CD4-positive, alpha-beta T cell treated with Interleukin-6 at 100 ng/mL for 8 hours (primary cell): ENCODE data around the gene ASAP3.

Experiments used
- DNase-seq: peaks from one replicate; pipeline ENCODE4 v3.0.0-alpha.2; 2020; ENCODE audit warnings: mixed read lengths, low spot score

ASAP3 gene

GRCh38 chr1:23423415-23424292 is 60.3 kb downstream of the ASAP3 start:
- no peak for DNase-seq

DNA sequence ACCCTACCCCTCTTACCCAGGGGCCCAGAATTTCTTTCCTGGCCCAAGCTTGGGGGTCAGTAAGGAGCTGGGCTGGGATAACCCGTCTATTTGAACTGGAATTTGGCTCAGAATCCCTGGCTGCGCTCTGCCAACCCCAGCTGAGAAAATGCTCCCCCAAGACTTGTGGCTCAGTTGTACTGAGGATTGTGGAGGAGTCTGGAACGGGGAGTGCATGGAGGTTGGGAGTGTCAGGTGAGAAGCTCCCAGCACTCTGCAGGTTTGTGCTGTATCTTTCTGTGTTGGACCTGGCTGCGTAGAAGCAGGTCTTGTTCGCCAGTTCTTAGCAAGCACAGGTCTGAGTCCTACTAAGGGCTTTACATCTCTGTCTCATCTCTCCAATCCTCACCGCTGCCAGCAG is 61.0 kb downstream of the ASAP3 start:
- DNase-seq: no peak

GRCh38 chr1:23422241-23422877 is 61.6 kb downstream of the ASAP3 start:
- DNase-seq: peak; percentile 73

- no peak for DNase-seq
Measured at GRCh38 chr1:23421753-23422240, 62.2 kb downstream of the ASAP3 start.

- no peak for DNase-seq
Measured at GRCh38 chr1:23421343-23421742, 62.6 kb downstream of the ASAP3 start.

GRCh38 chr1:23420778-23421177 is 63.2 kb downstream of the ASAP3 start:
- DNase-seq: no peak

DNA sequence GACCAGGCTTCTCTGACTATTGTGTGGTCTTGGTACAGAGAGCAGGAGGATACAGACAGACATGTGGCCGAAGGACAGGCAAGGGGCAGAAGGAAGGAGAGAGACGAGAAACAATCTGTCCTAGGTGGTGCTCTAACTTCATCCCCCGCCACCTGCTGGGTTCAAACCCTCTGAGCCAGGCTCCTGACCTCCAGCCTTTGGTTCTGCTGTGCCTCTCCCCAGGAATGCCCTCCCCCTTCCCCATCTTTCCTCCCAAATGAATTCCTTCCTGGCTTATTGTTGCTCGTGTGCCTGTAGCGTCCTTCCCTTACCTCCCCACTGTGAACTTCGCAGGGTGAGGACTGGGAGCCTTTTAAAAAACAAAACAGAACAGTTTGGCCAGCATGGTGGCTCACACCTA is 64.8 kb downstream of the ASAP3 start:
- DNase-seq: no peak

- no peak for DNase-seq
Measured at GRCh38 chr1:23417570-23417969, 66.4 kb downstream of the ASAP3 start.

DNA sequence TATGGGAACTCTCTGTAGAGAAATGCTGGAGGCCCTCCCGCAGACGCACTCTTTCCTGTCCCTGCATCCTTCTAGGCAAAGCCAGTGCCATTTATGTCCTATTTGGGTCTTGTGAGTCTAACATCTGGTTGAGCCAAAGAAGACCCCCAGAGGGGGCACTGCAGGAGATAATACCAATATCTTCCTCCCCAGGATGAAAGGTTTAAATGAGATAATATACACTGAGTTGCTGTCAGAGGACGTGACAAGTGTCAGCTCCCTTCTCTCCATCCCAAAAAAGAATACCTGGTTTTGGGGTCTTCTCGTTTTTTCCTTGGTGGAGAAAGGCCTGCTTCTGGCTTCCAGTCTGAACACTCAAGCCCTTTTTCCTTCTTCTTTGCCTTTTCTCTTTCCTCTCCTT is 67.0 kb downstream of the ASAP3 start:
- no peak for DNase-seq

DNA sequence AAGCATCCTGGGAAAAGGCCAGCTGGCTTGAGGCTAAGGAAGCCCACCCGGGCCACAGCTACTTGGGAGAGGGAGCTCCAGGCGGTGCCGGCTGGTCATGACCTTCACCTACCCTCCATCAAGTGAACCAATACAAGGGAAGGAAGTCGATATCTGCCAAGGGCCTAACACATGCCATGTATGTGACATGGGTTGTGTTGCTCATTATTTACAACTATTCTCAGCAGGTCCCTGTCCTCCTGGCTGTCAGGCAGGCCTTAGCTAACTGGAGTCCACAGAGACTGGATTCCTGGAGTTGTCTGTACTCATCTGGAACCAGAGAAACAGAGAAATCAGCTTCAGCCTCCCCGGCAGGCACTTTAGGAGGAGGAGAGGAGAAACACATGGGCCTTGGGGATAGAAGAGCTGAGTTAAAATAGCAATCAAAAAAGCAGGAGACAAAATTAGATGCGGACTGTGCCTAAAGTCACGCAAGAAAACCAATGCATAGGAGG is 75.1 kb downstream of the ASAP3 start:
- DNase-seq: no peak

DNA sequence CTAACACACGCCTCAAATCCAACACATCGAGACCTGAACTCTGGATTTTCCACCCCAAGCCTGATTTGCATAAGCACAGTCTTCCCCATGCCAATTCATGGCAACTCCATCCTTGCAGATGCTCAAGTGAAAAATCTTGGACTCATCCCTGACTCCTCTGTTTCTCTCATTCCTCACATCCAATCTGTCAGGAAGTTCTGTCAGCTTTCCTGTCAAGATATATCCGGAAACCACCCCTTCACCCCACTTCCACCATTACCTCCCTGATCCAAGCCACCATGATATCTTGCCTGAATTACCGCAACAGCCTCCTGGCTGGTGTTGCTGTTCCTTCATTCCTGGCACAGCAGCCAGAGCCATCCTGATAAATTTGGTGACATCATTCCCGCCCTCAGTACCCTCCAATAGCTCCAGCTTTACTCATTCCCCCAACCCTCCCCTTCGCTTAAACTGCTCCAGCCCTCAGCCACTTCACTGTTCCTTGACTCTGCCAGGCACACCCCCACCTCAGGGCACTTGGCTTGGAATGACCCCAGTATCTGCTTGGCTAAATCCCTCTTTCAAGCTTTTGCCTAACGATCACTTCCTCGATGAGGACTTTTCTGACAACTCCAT is 76.9 kb downstream of the ASAP3 start:
- no peak for DNase-seq

- no peak for DNase-seq
Measured at GRCh38 chr1:23405946-23406345, 78.0 kb downstream of the ASAP3 start.

DNA sequence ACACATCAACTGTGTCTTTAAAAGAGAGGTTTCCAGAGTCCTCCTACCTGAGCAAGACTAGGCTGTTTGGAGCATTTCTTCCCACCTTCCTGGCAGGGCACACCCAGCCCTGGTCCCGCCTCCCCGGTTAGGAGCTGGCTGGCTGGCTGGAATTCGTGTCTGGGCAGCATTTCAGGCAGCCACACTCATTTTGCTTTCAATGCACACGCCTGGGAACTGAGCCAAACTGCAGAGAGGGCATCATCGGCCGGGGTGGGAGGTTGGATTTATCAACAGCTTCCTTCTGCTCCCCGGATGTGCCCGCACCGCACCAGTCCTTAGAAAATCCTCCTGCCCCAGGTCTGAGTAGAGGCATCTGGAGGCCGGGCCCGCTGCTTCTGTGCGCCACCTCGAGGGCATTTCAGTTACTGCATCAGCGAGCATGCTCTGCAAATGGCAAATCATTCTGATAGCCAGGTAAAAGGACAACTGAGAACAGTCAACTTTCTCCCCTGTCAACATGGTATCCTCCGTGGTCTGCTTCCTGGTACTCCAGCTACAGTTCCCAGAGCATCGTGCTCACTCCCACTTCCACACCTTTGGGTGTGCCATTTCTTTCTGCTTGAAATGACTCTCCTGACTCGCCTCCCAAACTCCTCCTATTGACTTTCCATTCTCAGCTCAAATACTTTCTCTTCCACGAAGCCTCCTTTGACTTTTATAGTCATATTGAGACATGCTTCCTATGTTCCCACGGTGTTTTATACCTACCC is 80.1 kb downstream of the ASAP3 start:
- peak; percentile 80 for DNase-seq

DNA sequence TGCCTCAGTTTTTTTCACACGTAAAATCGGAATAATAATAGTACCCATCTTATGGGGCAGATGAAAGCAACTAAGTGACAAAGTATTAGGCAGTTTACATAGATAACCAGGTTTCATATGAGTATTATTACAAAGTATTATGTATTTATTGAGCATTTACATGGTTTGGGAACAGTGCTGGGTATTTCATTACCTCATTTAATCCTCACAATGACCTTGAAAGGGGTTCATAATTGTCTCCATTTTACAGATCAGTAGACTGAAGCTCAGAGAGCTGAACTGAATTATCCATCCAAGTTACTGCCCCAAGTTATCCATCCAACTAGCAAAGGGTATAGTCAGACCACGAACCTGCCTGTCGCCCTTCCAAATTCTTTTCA is 80.6 kb downstream of the ASAP3 start:
- DNase-seq: no peak

- no peak for DNase-seq
Measured at GRCh38 chr1:23403038-23403336, 81.0 kb downstream of the ASAP3 start.

DNA sequence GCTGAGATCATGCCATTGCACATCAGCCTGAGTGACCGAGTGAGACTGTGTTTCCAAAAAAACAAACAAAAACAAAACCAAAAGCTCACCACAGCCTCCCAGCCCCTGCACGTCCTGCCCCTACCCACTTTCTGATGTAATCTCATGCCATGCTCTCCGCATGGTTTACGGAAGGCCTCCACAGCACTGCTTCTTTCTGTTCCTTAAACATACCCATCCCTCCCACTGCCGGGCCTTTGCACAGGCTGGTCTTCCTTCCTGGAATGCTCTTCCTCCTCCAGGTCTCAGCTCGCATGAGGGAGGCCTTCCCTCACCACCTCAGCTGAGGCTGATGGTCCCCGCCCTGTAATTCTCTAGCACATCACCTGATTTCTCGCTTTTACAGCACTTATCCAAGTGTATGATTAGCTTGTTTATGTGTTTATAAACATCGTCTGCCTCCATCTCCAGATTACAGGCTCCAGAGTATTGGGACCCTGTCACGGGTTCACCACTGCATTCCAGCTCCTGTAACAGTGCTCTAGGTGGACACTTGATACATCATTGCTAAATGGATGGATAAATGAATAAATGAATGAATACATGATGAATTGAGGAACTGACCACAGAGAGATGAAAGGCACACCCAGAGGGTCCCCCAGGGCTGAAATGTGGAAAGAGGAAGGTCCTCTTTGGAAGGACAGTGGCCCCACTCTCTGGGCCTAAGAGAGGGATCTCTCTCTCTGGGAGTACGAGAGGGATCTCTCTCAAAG is 81.5 kb downstream of the ASAP3 start:
- no peak for DNase-seq

DNA sequence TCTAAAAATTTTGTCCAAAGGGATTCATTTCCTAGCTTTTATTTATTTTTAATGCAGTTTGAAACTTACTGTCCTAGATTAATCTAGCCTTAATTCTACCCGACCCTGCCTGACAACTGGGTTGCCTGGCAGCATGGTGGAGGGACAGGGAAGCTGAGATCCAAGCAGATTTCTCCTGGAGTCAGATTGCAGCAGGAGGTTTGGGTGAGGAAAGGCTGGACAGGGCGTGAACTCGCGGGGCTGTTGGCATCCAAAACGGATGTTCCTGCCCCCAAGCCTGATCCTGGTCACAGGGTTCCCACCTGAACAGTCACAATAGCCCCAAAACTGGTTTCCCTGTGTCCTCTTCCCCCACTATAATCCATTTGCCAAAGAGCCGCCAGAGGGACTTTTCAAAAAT is 82.7 kb downstream of the ASAP3 start:
- no peak for DNase-seq

DNA sequence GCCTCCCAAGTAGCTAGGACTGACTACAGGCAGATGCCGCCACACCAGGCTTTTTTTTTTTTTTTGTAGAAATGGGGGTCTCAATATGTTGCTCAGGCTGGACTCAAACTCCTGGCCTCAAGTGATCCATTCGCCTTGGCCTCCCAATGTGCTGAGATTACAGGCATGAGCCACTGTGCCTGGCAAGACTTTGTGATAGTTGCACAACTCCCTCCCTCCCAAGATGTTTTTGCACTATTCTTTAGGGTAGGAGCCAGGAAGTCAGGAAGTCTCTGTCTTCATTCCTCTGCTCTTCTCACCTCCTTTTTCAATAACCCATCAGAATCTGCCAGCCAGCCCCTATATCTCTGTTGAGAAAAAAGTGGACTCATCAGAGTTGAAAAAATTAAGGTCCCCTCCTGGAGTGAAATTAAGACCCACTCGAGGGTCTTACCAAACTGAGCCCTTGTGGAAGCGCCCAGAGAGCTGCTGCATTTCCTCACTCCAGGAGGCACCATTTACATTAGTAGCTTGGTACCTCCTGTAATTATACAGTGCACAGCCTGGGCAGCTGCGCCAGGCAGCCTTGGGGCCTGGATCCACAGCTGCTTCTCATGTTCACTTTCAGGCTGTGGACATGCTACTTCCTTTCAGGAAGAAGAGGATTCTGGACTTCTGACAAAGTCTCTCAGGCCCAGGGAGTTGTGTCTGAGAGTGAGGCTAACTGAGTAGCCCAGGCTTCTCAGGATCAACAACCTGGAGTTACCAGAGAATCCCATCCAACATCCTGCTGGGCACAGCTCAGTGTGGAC is 83.5 kb downstream of the ASAP3 start:
- no peak for DNase-seq

DNA sequence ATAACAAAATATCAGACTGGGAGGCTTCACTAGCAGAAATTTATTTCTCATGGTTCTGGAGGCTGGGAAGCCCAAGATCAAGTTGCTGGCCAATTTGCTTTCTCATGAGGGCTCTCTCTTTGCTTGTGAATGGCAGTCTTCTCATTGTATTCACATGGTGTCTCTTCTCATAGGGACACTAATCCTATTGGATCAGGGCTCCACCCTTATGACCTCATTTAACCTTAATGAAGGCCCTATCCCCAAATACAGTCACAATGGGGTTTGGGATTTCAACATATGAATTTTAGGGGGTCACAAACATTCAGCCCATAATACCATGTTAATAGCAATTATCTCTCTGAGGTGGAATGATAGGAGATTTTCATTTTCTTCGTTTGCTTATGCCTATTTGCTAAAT is 84.8 kb downstream of the ASAP3 start:
- no peak for DNase-seq

GRCh38 chr1:23397908-23398307 is 86.1 kb downstream of the ASAP3 start:
- no peak for DNase-seq

GRCh38 chr1:23396380-23396779 is 87.6 kb downstream of the ASAP3 start:
- DNase-seq: no peak
